ENCODE measurements around the gene IPPK.

DNA sequence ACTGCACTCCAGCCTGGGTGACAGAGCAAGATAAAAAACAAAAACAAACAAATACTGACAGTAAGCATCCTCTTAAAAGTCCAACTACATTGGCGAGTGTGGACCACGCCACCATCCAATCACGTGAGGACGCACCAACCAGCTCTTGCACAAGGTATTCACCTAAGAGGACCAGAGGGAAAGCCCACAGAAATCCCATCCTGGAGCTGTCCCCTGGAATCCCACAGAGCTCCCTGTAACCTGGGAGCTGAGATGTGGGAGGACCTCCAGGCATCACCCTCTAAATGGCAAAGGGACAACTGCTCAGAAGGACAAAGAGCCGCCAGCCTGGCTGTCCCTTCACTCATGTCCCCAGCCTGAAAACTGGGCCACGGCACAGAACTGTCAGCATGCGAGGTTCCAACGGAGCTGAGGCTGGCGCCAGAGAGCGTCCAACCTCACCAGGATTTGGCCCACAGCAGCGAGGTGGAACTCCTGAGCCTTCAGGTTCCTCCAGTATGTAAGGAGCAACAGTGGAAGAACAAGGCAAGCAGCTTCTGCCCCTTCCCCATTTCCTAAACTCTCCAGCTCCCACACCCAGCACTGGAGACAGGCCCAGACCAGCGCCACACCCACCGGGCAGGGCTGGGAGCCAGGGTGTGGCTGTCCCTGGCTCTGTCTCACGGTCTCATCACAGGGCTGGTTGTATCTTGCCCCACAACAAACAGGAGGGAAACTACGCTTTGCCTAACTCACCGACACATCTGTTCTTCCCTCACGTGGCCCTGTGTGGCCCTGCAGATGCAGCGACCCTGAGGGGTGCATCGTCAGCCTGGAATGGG, 15.2 kb downstream of the IPPK start:
- no peak for TF ChIP-seq CTCF (IDR thresholded peaks at IDR 0.05; ENCODE audit: control extremely low read depth in 1 of 3, insufficient read depth in 1 of 3, low read depth in 1 of 3, low read length in 3 of 3)
- no peak for TF ChIP-seq POLR2A (IDR thresholded peaks at IDR 0.05; ENCODE audit: control extremely low read depth in 1 of 2, low read depth in 2 of 2, low read length in 2 of 2)
- no peak for TF ChIP-seq ZNF274 (IDR thresholded peaks at IDR 0.05; ENCODE audit: borderline replicate concordance, extremely low read depth, low read length)
- TF ChIP-seq CREB1 (IDR thresholded peaks at IDR 0.05) = no peak

Measured in H1 (cell line).